Measurements from ENCODE around the gene CENPH.
A peak's percentile ranks its signal among the peaks of the same experiment; 100 is the strongest.

Gene CENPH

DNA sequence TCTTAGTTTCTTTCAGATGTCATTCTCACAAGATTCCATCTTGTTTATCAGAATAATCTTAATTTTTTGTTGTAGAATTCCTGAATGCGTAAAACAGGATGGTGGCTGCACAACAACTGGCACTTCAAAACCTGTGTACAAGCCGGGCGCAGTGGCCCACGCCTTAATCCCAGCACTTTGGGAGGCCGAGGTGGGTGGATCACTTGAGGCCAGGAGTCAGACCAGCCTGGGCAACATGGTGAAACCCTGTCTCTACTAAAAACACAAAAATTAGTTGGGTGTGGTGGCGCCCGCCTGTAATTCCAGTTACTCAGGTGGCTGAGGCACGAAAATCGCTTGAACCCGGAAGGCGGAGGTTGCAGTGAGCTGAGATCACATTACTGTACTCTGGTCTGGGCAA, 32.9 kb upstream of the CENPH start:
- ChIA-PET POLR2A (no interaction called here), CTCF (no interaction called here)
- H3K4me3 ChIP-seq (ENCODE audit: low read depth, low read length) = no peak overlapping the region
- no peak for DNase-seq (ENCODE audit: low read depth, low spot score)
- TF ChIP-seq, protein P1, sequence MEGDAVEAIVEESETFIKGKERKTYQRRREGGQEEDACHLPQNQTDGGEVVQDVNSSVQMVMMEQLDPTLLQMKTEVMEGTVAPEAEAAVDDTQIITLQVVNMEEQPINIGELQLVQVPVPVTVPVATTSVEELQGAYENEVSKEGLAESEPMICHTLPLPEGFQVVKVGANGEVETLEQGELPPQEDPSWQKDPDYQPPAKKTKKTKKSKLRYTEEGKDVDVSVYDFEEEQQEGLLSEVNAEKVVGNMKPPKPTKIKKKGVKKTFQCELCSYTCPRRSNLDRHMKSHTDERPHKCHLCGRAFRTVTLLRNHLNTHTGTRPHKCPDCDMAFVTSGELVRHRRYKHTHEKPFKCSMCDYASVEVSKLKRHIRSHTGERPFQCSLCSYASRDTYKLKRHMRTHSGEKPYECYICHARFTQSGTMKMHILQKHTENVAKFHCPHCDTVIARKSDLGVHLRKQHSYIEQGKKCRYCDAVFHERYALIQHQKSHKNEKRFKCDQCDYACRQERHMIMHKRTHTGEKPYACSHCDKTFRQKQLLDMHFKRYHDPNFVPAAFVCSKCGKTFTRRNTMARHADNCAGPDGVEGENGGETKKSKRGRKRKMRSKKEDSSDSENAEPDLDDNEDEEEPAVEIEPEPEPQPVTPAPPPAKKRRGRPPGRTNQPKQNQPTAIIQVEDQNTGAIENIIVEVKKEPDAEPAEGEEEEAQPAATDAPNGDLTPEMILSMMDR (IDR thresholded peaks at IDR 0.05; ENCODE audit: insufficient read depth, low read length, missing control alignments) = no peak

DNA sequence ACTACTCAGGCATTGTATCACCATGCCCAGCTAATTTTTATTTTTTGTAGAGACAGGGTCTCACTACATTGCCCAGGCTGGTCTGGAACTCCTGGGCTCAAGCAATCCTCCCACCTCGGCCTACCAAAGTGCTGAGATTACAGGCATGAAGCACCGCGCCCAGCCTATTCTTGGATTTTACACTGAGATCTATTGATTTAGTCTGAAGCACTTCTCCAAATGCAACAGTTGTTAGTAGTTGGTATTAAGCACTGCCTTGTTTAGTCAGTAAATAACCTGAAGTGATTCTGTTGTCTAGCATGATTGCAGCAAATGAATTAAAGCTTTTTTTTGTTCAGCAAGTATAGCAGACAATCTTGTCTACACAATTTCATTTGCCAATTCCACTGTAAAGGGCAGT, 31.3 kb upstream of the CENPH start:
- DNase-seq (ENCODE audit: low read depth, low spot score) = no peak
- TF ChIP-seq, protein P1 (IDR thresholded peaks at IDR 0.05; ENCODE audit: insufficient read depth, low read length, missing control alignments) = no peak
- ChIA-PET CTCF (interaction anchor here (1.6 kb wide), 1 partner anchor 132 kb away, joined by 3 read pairs; no protein-coding TSS in a partner anchor), POLR2A (no interaction called here)
- H3K4me3 ChIP-seq (ENCODE audit: low read depth, low read length) = no peak overlapping the region

DNA sequence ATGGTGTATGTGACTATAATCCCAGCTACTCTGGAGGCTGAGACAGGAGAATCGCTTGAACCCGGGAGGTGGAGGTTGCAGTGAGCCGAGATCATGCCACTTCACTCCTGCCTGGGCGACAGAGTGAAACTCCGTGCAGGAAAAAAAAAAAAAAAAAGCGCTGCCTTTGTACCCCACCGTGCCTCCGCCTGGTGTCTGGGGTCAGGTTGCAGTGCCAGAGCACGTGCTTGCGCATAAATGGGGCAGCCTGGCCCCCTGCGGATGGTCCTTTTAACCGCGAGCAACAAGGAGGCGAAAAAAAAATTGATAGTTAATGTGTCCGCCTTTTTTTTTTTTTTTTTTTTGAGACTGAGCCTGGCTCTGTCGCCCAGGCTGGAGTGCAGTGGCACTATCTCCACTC, 28.7 kb upstream of the CENPH start:
- TF ChIP-seq, protein P1 (IDR thresholded peaks at IDR 0.05; ENCODE audit: insufficient read depth, low read length, missing control alignments) = no peak
- no peak overlapping the region for H3K4me3 ChIP-seq (ENCODE audit: low read depth, low read length)
- DNase-seq (ENCODE audit: low read depth, low spot score) = no peak
- CTCF ChIA-PET = interaction anchor here (1.3 kb wide), 1 partner anchor 8 kb away, joined by 3 read pairs; no protein-coding TSS in a partner anchor
- POLR2A ChIA-PET = no interaction called here

DNA sequence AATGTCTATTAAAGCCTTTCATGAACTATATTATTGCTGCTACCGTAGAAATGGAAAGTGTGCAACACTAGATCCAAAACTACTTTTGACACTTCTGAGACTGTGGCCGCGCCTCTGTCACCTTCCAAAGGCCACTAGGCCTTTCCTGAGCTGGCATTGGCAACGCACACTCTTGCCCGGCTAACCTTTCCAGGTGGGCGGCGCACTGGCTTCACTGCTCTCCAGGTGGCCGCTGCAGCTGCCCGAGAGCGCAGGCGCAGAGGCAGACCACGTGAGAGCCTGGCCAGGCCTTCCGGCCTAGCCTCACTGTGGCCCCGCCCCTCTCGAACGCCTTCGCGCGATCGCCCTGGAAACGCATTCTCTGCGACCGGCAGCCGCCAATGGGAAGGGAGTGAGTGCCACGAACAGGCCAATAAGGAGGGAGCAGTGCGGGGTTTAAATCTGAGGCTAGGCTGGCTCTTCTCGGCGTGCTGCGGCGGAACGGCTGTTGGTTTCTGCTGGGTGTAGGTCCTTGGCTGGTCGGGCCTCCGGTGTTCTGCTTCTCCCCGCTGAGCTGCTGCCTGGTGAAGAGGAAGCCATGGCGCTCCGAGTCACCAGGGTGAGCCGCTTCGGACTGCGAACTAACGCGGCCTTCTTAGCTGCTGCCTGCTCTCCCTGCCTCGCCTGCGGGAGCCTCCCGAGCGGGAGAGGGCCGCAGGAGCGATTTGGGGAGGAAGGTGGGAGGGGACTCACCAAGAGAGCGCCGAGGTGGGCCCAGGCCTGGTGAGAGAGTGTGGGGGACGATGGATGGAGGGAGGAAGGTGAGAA, 22.5 kb upstream of the CENPH start, which contains the start of gene CCNB1:
CCNB1 (plus strand) TSS at position 465 of the 807 bp plus-strand sequence; CDS start at position 578, 113 bp downstream.
- peak; percentile 56 for DNase-seq (ENCODE audit: low read depth, low spot score)
- TF ChIP-seq, protein P1 (IDR thresholded peaks at IDR 0.05; ENCODE audit: insufficient read depth, low read length, missing control alignments) = no peak
- ChIA-PET CTCF (interaction anchor here (0.8 to 3.1 kb wide), 8 partner anchors 9 to 198 kb away, joined by 3 to 9 read pairs (median 4); partner anchors contain the start of genes CCDC125 and SLC30A5), POLR2A (interaction anchor here (1.3 kb wide), 1 partner anchor 23 kb away, joined by 4 read pairs; the partner anchor contains the start of gene CENPH)
- H3K4me3 ChIP-seq (ENCODE audit: low read depth, low read length) = peak within 1 kb of the TSS; percentile 85

DNA sequence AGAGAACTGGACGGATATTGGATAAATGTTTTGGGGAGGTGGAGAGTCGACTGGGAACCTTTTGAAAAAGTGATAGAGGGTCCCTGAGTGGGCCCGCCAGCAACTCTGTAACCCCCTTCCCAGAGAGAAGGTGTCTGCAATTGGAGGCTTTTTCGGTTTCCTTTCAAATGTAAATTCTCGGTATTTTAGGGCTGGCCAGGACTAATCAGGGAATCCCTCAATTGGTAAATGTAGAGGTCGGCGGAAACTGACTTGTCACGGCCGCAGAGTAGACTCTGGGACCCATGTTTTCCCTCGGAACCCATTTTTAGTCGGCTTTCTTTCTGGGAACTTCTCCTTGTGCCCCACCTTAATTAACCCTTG, 21.9 kb upstream of the CENPH start:
- TF ChIP-seq, protein P1 (IDR thresholded peaks at IDR 0.05; ENCODE audit: insufficient read depth, low read length, missing control alignments) = no peak
- H3K4me3 ChIP-seq (ENCODE audit: low read depth, low read length) = peak overlapping the region; percentile 85
- no peak for DNase-seq (ENCODE audit: low read depth, low spot score)
- ChIA-PET POLR2A (interaction anchor here (1.3 kb wide), 1 partner anchor 22 kb away, joined by 4 read pairs; the partner anchor contains the start of gene CENPH), CTCF (interaction anchor here (0.6 to 3.1 kb wide), 8 partner anchors 8 to 167 kb away, joined by 3 to 9 read pairs (median 3); partner anchors contain the start of genes CCDC125 and SLC30A5)

DNA sequence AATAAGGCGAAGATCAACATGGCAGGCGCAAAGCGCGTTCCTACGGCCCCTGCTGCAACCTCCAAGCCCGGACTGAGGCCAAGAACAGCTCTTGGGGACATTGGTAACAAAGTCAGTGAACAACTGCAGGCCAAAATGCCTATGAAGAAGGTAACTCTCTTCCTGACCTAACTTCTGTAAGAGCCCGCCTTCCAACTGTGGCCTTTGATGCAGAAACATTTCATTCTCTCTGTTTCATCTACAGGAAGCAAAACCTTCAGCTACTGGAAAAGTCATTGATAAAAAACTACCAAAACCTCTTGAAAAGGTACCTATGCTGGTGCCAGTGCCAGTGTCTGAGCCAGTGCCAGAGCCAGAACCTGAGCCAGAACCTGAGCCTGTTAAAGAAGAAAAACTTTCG, 21.5 kb upstream of the CENPH start:
- POLR2A ChIA-PET = no interaction called here
- DNase-seq (ENCODE audit: low read depth, low spot score) = no peak
- H3K4me3 ChIP-seq (ENCODE audit: low read depth, low read length) = peak overlapping the region; percentile 85
- TF ChIP-seq, protein P1 (IDR thresholded peaks at IDR 0.05; ENCODE audit: insufficient read depth, low read length, missing control alignments) = no peak
- CTCF ChIA-PET = interaction anchor here (0.6 to 3.1 kb wide), 7 partner anchors 13 to 166 kb away, joined by 3 to 9 read pairs (median 4); partner anchors contain the start of gene SLC30A5
